Smooth muscle cell (in vitro differentiated cells): ENCODE measurements around the gene PHF14. TPM values are rescaled to one million over a fixed set of nuclear protein-coding genes. Genes with fewer than 3 reads are reported as not detected.
A peak's percentile ranks its signal among the peaks of the same experiment; 100 is the strongest.

Source experiments
- DNase-seq: peaks from one replicate; lab custom pipeline; 2025; ENCODE audit not compliant: unreplicated experiment; lab: John Stamatoyannopoulos, UW
- H2AFZ ChIP-seq: fragments of 200-600 bp; sonication (generic); 2 replicates; pipeline ENCODE4 v1.6.0; 2016; ENCODE audit warnings: antibody characterized with exemption, low read depth, mild to moderate bottlenecking
- H3F3A ChIP-seq: fragments of 200-600 bp; sonication (generic); 2 replicates; pipeline ENCODE4 v1.6.0; 2017; ENCODE audit warnings: antibody characterized with exemption, low read depth
- H3K27ac ChIP-seq: fragments of 200-600 bp; sonication (generic); 2 replicates; pipeline ENCODE4 v1.5.1; 2016; ENCODE audit warnings: low read depth, mild to moderate bottlenecking
- H3K27me3 ChIP-seq: fragments of 200-600 bp; sonication (generic); 2 replicates; pipeline ENCODE4 v1.6.1; 2016; ENCODE audit warnings: low read depth, mild to moderate bottlenecking
- H3K36me3 ChIP-seq: fragments of 200-600 bp; sonication (generic); 2 replicates; pipeline ENCODE4 v1.5.1; 2016; ENCODE audit warnings: low read depth
- H3K4me1 ChIP-seq: fragments of 200-600 bp; sonication (generic); 2 replicates; pipeline ENCODE4 v1.5.1; 2016; ENCODE audit warnings: low read depth
- H3K4me2 ChIP-seq: fragments of 200-600 bp; sonication (generic); 2 replicates; pipeline ENCODE4 v1.6.0; 2016; ENCODE audit warnings: mild to moderate bottlenecking
- H3K4me3 ChIP-seq: fragments of 200-600 bp; sonication (generic); 2 replicates; pipeline ENCODE4 v1.5.1; 2016; ENCODE audit warnings: mild to moderate bottlenecking
- H3K79me2 ChIP-seq: fragments of 200-600 bp; sonication (generic); 2 replicates; pipeline ENCODE4 v1.6.0; 2016; ENCODE audit warnings: low read depth, mild to moderate bottlenecking
- H3K9ac ChIP-seq: fragments of 200-600 bp; sonication (generic); 2 replicates; pipeline ENCODE4 v1.6.0; 2016; ENCODE audit warnings: low read depth
- H3K9me3 ChIP-seq: fragments of 200-600 bp; sonication (generic); replicated peaks from 2 replicates; pipeline ENCODE4 v1.5.1; 2016; ENCODE audit warnings: low read depth
- H4K20me1 ChIP-seq: fragments of 200-600 bp; sonication (generic); 2 replicates; pipeline ENCODE4 v1.6.0; 2016; ENCODE audit warnings: low read depth
- CTCF ChIP-seq: fragments of 200-600 bp; sonication (generic); IDR thresholded peaks from 2 replicates; pipeline ENCODE4 v1.5.1; 2017; ENCODE audit warnings: borderline replicate concordance, mild to moderate bottlenecking, antibody characterized with exemption; ENCODE audit not compliant: insufficient read depth, poor library complexity, severe bottlenecking
- WGBS: methylation state at CpG from one replicate; pipeline ENCODE4 v1.1.7; 2016; ENCODE audit warnings: low lambda C conversion rate; 5-methylcytosine and 5-hydroxymethylcytosine counted together
- polyA plus RNA-seq: library from polyadenylated mRNA; unstranded; fragments of >200 nt; fragmentation: Nextera tagmentation; extraction: Ambion mirVana; gene quantifications from 2 replicates; pipeline ENCODE4 v1.2.1, GENCODE V29; 2016
- total RNA-seq: library from RNA; depleted of rRNA; stranded (reverse); fragments of >200 nt; gene quantifications from 2 replicates; pipeline ENCODE4 v1.2.3, GENCODE V29; 2014

PHF14 gene
- total and polyA plus RNA-seq, 2 experiments from 2014 or later: 13.2 to 29.2 TPM

GRCh38 chr7:10930551-10930950 is 43.1 kb upstream of the PHF14 start:
- no peak for DNase-seq
- TF ChIP-seq CTCF: no peak
- H3K9me3 ChIP-seq: no peaks in the 10 kb centered on the region
- no peaks in the 10 kb centered on the region for H3K36me3 ChIP-seq
- no peak overlapping the region for H3K27ac ChIP-seq
- H2AFZ ChIP-seq: no peak overlapping the region
- peaks cover 5% of the 10 kb centered on the region for H3K4me1 ChIP-seq
- no peak overlapping the region for H3K4me2 ChIP-seq
- 43% methylated on average over 3 of the region's 3 CpGs for WGBS
- H3K27me3 ChIP-seq: no peaks in the 10 kb centered on the region
- no peak overlapping the region for H3K9ac ChIP-seq
- no peak overlapping the region for H3K4me3 ChIP-seq
- peaks cover 15% of the 10 kb centered on the region for H3F3A ChIP-seq
- H3K79me2 ChIP-seq: peaks cover 2% of the 10 kb centered on the region
- peaks cover 9% of the 10 kb centered on the region for H4K20me1 ChIP-seq

- Histone ChIP-seq H3K27me3 (no peaks in the 10 kb centered on the region), H2AFZ (no peak overlapping the region), H3K4me1 (peaks cover 5% of the 10 kb centered on the region), H3K4me2 (no peak overlapping the region), H4K20me1 (peaks cover 12% of the 10 kb centered on the region), H3K9me3 (no peaks in the 10 kb centered on the region), H3K9ac (no peak overlapping the region), H3K36me3 (peaks cover under 1% of the 10 kb centered on the region), H3F3A (peaks cover 19% of the 10 kb centered on the region), H3K4me3 (no peak overlapping the region), H3K27ac (no peak overlapping the region), H3K79me2 (peaks cover 8% of the 10 kb centered on the region)
- WGBS: 78% methylated on average over 5 of the region's 5 CpGs
- no peak for TF ChIP-seq CTCF
- no peak for DNase-seq
These were observed 42.5 kb upstream of the PHF14 start for GRCh38 chr7:10931161-10931560.

GRCh38 chr7:10934292-10934691 is 39.4 kb upstream of the PHF14 start:
- no peak for TF ChIP-seq CTCF
- Histone ChIP-seq H3K9ac (no peak overlapping the region), H4K20me1 (peaks cover 43% of the 10 kb centered on the region), H3K4me2 (peak overlapping the region; percentile 45), H3F3A (peaks cover 19% of the 10 kb centered on the region), H3K4me3 (no peak overlapping the region), H3K27ac (peak overlapping the region; percentile 39), H3K79me2 (peaks cover 37% of the 10 kb centered on the region), H2AFZ (no peak overlapping the region), H3K27me3 (no peaks in the 10 kb centered on the region), H3K9me3 (no peaks in the 10 kb centered on the region), H3K4me1 (peaks cover 20% of the 10 kb centered on the region), H3K36me3 (peaks cover 8% of the 10 kb centered on the region)
- DNase-seq: no peak

- under 1% methylated on average over 18 of the region's 18 CpGs for WGBS
- Histone ChIP-seq H3K4me1 (peaks cover 24% of the 10 kb centered on the region), H3K4me2 (peak overlapping the region; percentile 99), H3K4me3 (peak overlapping the region; percentile 89), H3K27me3 (no peaks in the 10 kb centered on the region), H4K20me1 (peaks cover 43% of the 10 kb centered on the region), H3F3A (peaks cover 13% of the 10 kb centered on the region), H3K9ac (peak overlapping the region; percentile 100), H2AFZ (peak overlapping the region; percentile 94), H3K27ac (peak overlapping the region; percentile 100), H3K36me3 (peaks cover 8% of the 10 kb centered on the region), H3K79me2 (peaks cover 41% of the 10 kb centered on the region), H3K9me3 (no peaks in the 10 kb centered on the region)
- no peak for DNase-seq
- no peak for TF ChIP-seq CTCF
These were observed 34.3 kb upstream of the PHF14 start for GRCh38 chr7:10939237-10939910.
